ENCODE data around the gene KCNC3. TPM values are rescaled to one million over a fixed set of nuclear protein-coding genes. Genes with fewer than 3 reads are reported as not detected.
A peak's percentile ranks its signal among the peaks of the same experiment; 100 is the strongest.

KCNC3 gene
- total and polyA plus RNA-seq, 2 of the 13 experiments (the other 11 are each of a cell fraction or from before 2014, with no cell fraction given), result 0.29 to 1.7 TPM

- TF ChIP-seq AKNA (CRISPR knock-in tag; IDR thresholded peaks at IDR 0.05; ENCODE audit: borderline replicate concordance) (no peak), RXRA (CRISPR knock-in tag; IDR thresholded peaks at IDR 0.05) (0 out of 2 replicates have a peak, but pooled peaks have one; percentile 24), ZBTB34 (CRISPR knock-in tag; IDR thresholded peaks at IDR 0.05) (no peak), MIER2 (CRISPR knock-in tag; IDR thresholded peaks at IDR 0.05) (peak; percentile 17; the same call in 1 of the 2 replicates), ZMAT3 (CRISPR knock-in tag; conservative IDR thresholded peaks at IDR 0.05) (0 out of 2 replicates have a peak, but pooled peaks have one; percentile 39), CREM (IDR thresholded peaks at IDR 0.05) (peak; percentile 57; the same call in 1 of the 2 replicates), CREM (CRISPR knock-in tag; IDR thresholded peaks at IDR 0.05) (no peak), DDIT3 (CRISPR knock-in tag; IDR thresholded peaks at IDR 0.05) (no peak), JUND (CRISPR knock-in tag; IDR thresholded peaks at IDR 0.05) (no peak), HINFP (CRISPR knock-in tag; IDR thresholded peaks at IDR 0.05; ENCODE audit: low read depth) (no peak), THAP9 (CRISPR knock-in tag; IDR thresholded peaks at IDR 0.05; ENCODE audit: borderline replicate concordance) (peak; percentile 39; the same call in 1 of the 2 replicates), MLXIP (CRISPR knock-in tag; IDR thresholded peaks at IDR 0.05; ENCODE audit: borderline replicate concordance) (no peak), ZMYM4 (CRISPR knock-in tag; IDR thresholded peaks at IDR 0.05) (no peak)
Observed at GRCh38 chr19:50357178-50358100, 28.3 kb upstream of the KCNC3 start (continued).

Data from HepG2 (cell line).